CD4-positive, alpha-beta T cell treated with Interferon alpha-2 for 1 hour (primary cell): ENCODE measurements around the gene LPAR6.

Source experiments
- DNase-seq, 2 donors: peaks; one replicate each; pipeline ENCODE4 v3.0.0-alpha.2; 2020 to 2022

Gene LPAR6

GRCh38 chr13:48369988-48370387 lies 42.9 kb downstream of the LPAR6 start:
- DNase-seq = no peak
